GM19099 (cell line): ENCODE measurements around the gene CHMP3.

Experiments used
- POLR2A ChIP-seq: IDR thresholded peaks from 3 replicates; pipeline ENCODE4 v1.6.1; 2011; ENCODE audit warnings: low read depth; ENCODE audit not compliant: insufficient read length; ENCODE audit errors: extremely low read depth

CHMP3 gene

DNA sequence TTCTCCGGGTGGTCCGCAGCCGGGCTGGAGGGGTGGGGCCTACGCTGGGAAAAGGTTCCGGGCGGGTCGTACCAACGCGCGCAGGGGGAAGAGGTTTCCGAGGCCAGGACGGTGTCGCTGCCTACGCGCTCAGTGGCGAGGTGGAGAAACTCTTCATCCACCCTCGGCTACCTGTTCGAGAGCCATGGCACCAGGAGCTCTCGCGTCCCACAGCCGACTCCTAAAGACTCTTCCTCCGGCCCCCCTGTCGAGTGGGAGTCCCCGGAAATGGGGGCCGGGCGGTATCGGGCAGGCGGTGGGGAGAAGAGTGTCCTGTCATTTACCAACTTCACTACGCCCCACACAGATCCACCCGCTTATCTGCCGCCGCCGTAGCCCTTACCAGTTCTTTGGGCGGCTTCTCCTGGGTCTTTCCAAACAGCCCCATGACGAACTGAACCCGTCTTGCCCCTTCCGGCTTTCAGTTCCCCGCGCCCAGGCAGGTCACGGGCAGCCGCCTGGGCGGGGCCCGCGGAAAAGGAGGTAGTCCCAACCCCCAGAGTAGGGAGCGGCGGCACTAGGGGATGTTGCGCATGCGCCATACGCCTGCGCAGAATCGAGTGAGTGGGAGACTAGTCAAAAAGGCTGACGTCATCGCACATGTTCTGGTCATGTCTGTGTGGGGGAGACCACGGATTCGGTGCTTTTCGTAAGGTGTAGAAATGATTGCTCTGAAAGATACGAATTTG, at the start of gene CHMP3:
TSS of gene CHMP3 (minus strand) at position 522 of the 728 bp plus-strand sequence. CDS start at position 427, 95 bp downstream.
- peak; percentile 91 for TF ChIP-seq POLR2A

DNA sequence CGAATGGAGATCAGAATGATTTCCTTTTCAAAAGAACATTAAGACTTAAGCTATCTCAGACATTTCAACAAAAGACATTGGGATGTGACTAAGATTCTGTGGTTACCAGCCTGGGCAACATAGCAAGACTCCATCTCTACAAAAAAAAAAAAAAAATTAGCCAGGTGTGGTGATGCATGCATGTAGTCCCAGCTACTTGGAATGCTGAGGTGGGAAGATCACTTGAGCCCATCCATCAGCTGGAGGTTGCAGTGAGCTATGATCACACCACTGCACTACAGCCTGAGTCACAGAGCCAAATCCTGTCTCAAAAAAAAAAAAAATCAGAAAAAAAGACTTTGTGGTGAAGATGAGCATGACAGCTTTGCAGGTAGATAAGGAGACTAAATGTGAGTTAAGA, 47.6 kb upstream of the CHMP3 start:
- TF ChIP-seq POLR2A = no peak

DNA sequence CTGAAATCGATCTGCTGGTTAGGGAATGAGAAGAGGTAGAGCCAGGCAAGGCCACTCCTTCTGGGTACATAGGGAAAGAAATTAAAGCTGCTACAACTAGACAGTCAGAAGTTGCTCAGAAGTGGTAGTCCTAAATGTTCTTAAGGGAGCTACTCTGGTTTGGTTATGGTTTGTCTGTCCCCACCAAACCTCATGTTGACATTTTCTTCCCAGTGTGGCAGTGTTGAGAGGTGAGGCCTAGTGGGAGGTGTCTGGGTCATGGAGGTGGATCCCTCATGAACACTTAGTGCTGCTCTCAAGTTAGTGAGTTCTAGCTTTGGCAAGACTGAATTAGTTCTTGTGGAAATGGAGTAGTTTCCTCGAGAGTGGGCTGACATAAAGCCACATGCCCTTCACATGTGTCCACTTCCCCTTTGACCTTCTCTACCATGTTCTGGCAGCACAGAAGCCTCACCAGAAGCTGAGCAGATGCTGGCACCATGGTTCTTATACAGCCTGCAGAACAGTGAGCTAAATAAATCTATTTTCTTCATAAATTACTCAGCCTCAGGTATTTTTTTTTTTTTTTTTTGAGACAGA, 45.7 kb upstream of the CHMP3 start:
- TF ChIP-seq POLR2A = no peak

DNA sequence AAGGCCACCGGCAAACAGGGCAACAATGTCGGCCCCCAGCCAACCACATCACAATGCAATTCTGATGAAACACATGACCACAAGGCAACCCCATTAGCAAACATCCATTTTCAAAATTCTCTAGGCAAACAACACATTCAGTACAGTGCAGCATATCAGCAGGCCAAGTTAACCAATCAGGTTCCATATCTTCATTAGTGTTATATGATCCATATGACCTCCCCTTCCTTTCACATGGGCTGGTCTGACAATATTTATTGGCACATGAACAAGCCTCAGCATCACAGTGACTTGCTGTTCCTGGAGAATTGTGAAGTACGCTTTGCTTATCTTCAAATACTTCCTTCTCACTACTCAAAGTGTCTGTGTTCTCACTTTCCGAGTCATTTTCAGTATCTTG, 40.7 kb upstream of the CHMP3 start:
- no peak for TF ChIP-seq POLR2A

DNA sequence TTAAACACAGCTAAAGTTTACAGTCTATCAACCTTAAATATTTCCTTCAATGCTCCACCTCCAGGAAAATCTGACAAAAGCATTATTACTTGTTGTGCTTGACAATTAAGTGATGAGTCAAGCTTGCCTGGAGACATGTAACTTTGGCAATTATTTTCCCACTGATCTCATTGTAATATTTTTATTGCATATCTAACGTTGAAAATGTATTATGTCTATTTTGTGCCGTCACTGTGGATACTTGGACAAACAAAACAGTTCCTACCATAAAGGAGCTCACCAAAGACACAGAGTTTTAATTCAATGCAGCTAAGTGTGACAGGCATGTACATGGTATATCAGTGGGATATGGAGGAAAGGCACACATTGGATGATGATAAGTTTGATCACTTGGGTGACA, 35.7 kb upstream of the CHMP3 start:
- TF ChIP-seq POLR2A = no peak

DNA sequence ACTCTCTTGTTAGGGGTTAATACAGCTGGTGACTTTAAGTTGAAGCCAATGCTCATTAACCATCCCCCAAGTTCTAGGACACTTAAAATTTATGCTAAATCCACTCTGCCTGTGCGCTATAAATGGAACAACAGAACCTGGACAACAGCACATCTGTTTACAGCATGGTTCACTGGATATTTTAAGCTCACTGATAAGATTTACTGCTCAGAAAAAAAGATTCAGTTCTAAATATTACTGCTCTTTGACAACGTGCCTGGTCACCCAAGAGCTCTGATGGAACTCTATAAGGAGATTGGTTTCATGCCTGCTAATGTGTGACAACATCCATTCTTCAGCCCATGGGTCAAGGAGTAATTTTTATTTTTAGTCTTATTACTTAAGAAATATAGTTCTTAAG, 32.9 kb upstream of the CHMP3 start:
- TF ChIP-seq POLR2A = no peak

DNA sequence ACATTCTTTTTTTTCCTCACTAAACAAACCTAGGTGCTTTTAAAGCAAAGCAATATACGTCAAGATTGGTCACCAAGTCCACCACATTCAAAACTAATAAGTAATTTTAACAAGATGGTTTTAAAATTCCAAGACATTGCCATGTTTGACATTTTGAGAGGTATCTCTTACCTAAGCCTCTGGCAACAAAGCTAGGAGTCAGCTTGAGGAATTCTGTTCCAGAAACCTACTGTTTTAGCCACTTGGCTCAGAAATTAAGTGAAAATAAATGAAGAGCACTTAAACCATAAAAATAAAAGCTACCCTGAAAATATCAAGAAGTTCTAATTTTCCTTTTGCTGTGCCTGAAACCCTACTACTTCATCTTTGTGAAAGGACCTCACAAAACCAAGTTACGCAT, 30.0 kb upstream of the CHMP3 start:
- no peak for TF ChIP-seq POLR2A

DNA sequence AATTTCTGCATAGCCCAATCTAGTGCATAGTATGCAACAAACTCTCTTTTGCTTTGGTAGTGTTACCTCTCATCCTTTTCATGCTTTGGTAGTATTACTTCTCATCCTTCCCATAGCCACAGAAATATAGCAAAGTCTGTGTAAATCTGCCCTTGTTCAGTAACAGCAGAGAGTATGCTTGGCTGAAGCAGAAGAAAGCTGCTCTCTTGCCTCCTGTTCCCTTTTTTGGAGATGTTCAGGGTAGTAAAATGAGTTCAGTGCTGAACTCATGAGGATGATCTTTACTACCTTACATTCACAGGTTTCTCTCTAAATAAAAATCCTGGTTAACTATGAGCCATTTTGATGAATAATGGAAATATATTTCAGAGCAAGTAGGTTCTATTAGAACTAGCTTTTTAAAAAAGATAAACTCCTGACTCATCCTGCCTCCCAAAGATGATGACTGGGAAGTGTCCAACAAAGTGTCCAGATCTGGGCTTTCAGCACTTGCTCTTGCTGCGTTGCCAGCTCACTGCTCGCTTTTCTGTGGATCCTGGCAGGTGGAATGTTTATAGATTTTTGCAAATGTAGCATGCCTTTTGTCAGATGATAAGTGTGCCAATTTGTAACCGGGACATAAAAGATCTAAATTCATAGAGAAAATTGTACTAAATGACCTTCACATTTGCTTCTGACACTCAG, 29.4 kb upstream of the CHMP3 start:
- no peak for TF ChIP-seq POLR2A

DNA sequence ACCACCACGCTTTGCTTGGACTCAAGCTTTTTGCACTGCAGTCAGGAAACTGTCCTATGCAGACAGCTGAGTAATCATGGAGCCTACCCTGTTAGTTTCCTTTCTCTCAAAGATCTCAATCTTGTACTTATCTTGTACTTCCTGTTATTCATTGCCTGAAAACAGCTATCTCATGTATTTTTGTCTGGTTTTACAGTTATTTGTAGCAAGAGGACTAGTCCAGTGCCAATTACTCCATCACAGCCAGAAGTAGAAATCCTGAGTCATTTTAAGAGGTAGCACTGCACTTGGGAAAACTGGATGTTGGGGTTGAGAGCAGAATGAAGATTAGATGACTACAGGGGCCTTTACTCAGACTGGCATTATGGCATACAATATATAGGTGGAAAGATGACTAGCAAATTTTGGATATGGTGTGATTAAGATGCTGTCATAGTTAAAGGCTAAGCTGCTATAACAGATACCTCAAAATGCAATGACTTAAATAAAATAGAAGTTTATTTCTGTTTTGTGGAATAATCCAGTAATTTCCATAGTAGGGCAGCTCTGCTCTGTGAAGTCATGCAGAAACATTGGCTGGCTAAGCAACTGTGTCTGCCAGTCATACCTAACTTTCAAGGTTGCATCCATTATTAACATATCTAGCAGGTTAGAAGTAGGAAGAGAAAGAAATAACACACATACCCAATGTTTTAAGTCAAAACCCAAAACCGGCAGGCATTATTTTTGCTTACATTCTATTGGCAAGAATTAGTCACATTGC, 21.1 kb upstream of the CHMP3 start:
- no peak for TF ChIP-seq POLR2A

DNA sequence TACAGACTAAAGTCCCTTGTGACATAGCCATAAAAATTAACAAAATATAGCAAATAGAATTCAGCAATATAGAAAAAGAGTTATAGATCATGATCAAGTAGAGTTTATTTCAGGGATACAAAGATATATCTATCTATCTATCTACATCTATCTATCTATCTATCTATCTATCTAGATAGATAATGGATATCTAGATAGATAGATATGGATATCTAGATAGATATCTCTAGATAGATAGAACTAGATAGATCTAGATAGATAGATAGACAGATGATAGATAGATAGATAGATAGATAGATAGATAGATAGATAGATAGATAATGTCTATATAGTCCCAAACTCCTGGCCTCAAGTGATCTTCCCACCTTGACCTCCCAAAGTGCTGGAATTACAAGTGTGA, 17.3 kb upstream of the CHMP3 start:
- TF ChIP-seq POLR2A = no peak

DNA sequence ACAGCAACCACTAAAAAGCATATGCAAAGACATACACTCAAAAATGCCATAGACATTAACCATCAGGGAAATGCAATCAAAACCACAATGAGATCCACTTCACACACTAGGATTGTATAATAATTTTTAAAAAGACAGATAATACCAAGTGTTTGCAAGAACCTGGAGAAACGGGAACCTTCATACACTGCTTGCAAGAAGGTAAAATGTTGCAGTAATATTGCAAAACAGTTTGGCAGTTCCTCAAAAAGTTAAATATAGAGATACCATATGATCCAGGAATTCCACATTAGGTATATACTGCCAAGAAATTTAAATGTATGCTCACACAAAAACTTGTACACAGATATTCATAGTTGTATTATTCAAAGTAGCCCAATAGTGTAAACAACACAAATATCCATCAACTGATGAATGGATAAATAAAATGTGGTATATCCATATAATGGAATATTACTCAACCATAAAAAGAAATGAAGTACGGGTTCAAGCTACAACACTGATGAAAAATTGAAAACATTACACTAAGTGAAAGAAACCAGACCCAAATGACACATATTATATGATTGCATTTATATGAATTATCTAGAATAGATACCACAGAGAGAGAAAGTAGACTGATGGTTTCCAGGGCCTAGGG, 14.7 kb upstream of the CHMP3 start:
- no peak for TF ChIP-seq POLR2A

DNA sequence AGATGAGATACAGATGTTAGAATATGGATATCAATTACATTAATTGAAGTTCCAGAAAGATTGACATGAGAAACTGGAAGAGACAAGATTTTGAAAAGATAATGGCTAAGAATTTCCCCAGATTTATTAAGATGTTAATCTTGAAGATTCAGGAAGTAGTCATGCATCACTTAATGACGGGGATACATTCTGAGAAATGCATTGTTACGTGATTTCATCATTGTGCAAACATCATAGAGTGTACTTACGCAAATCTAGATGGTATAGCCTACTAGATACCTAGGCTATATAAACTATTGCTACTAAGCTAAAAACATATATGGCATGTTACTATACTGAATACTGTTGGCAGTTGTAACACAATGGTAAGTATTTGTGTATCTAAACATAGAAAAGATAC, 6.8 kb upstream of the CHMP3 start:
- no peak for TF ChIP-seq POLR2A

DNA sequence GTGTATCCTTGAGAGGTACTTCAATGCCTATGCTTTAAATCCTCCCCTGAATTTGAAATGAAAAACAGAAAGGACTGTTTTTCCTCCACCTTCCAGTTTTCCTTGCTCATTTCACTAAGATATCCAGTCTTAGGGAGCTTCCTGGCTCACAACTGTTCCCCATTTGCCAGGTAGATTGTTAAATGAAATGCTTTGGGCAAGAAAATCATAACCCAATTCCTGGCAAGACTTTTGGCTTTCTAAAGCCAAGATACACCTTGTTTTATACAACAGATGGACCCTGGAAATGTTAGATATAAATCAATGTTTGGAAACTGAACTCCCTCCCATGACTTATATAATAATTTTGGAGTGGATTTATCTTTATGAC, 3.6 kb upstream of the CHMP3 start:
- no peak for TF ChIP-seq POLR2A

DNA sequence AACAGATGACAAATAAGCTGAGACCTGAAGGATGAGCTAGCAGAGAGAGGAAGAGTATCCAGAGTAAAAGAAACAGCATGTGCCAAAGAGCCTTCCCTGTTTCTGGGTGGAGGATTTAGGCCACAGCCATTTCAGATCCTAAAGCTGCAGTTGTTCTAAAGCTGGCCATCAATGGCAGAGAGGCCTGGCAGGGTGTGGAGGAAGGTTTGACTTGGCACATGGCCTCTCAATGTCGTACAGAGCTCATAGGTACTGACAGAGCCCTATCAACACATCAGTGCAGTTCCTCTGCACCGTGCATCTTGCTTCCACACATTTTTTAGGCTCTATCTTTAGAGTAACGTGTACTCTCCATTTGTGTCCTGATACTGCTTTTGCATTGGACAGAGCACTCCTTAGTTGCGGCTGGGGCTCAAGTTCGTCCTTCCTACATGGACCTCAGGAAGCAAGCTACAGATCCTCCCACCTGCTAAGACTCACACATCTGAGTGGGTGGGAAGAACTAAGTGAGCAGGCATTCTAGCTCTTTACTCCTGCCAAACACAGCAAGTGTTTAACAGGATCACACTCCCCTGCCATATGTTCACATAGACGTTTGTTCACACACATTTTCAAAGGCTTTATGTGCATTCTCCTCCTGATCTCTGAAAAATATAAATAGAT, 3.0 kb upstream of the CHMP3 start:
- TF ChIP-seq POLR2A = no peak

DNA sequence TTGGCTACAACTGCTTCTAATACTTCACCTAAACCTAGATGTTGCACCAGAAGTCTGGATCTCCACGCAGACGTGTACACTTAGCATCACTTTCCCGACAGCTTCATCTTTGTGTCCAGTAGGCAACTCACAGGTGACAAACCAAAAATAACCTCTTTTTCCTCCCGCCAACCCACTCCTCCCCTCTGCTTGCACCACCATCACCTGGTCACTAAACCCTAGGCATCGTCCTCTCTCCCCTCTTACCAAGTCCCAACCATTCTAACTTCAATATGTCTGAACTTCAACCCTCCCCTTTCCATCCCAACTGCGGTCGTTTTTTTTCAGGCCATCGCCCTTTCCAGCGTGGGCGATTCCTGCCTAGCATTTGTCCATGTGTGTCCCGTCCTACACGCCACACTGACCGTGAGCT, 413 bp upstream of the CHMP3 start:
- no peak for TF ChIP-seq POLR2A

DNA sequence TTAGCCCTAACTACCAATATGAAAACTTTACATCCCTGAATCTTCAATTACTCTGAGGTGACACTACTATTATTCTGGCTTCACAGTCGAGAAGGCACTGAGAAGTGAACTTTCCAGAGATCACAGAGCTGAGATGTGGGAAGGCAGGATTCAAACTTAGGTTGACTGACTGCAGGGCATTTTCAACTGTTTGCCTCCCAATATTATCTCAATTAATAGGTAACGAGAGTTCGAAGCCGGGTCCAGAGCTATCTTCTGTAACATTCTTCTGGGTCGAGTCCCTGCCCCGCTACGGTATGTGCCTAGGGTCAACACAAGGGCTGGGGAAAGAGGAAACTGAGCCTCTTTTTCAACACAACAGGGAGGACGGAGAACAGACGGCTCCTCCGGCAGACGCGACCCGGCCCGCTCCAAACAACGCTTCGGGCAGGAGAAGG, 740 bp downstream of the CHMP3 start:
- no peak for TF ChIP-seq POLR2A
